CD4-positive, alpha-beta T cell (primary cell): ENCODE data around the gene KIF4B. TPM values are rescaled to one million over a fixed set of nuclear protein-coding genes. Genes with fewer than 3 reads are reported as not detected.

Experiments
- ATAC-seq: fragments of 200-7000 bp; cut with Tn5 transposase; one replicate; pipeline ENCODE4 v1.10.0; 2022; ENCODE audit warnings: mild to moderate bottlenecking; ENCODE audit not compliant: poor library complexity
- CTCF ChIA-PET: fragments of 350-600 bp; sonication (Branson Sonifier 250); formaldehyde crosslinking; loops from one replicate; lab custom pipeline; 2021; ENCODE audit warnings: antibody characterized with exemption, inconsistent platforms; lab: Charles Lee
- POLR2A ChIA-PET: fragments of 350-600 bp; sonication (Branson Sonifier 250); formaldehyde crosslinking; loops from one replicate; lab custom pipeline; 2021; ENCODE audit warnings: antibody characterized with exemption, inconsistent platforms; lab: Charles Lee
- DNase-seq, 14 experiments: peaks; one replicate each; pipeline ENCODE4 v3.0.0-alpha.2; 2013 to 2020; ENCODE audit warnings: mixed read lengths in 2 of 14
- H3K27ac ChIP-seq, 2 donors: one replicate each; pipeline versions ENCODE4 v1.5.1 to v1.7.0; 2013; ENCODE audit warnings: low read length in 2 of 2, low read depth in 1 of 2, mild to moderate bottlenecking in 1 of 2
- H3K27me3 ChIP-seq, 2 experiments: 1 replicate in 1 of 2; 2 replicates in 1 of 2; pipeline versions ENCODE4 v1.6.1 to v1.7.0; 2013; ENCODE audit warnings: low read length in 2 of 2, control low read depth in 1 of 2, mild to moderate bottlenecking in 1 of 2, moderate library complexity in 1 of 2; ENCODE audit not compliant: insufficient read depth in 2 of 2, control insufficient read depth in 1 of 2
- H3K36me3 ChIP-seq: one replicate; pipeline ENCODE4 v1.6.1; 2013; ENCODE audit warnings: low read length, control low read depth; ENCODE audit not compliant: insufficient read depth
- H3K4me1 ChIP-seq: one replicate; pipeline ENCODE4 v1.6.1; 2013; ENCODE audit warnings: low read length, control low read depth; ENCODE audit not compliant: insufficient read depth
- H3K4me3 ChIP-seq: one replicate; pipeline ENCODE4 v1.5.1; 2013; ENCODE audit warnings: mild to moderate bottlenecking, low read length, moderate library complexity
- H3K9me3 ChIP-seq, 2 experiments: 1 replicate in 1 of 2; 2 replicates in 1 of 2; pipeline versions ENCODE4 v1.6.1 to v1.7.0; 2013; ENCODE audit warnings: low read length in 2 of 2, mild to moderate bottlenecking in 2 of 2, control low read depth in 1 of 2, moderate library complexity in 1 of 2; ENCODE audit not compliant: control insufficient read depth in 1 of 2, insufficient read depth in 1 of 2
- H3K27ac Mint-ChIP-seq: one replicate; pipeline ENCODE4 v1.8.0; 2020; ENCODE audit warnings: mixed read lengths
- H3K27me3 Mint-ChIP-seq: one replicate; pipeline ENCODE4 v1.8.0; 2021; ENCODE audit warnings: mixed read lengths
- H3K36me3 Mint-ChIP-seq: one replicate; pipeline ENCODE4 v1.8.0; 2021; ENCODE audit warnings: low read depth, mixed read lengths
- H3K4me1 Mint-ChIP-seq: one replicate; pipeline ENCODE4 v1.8.0; 2021; ENCODE audit warnings: low read depth, mixed read lengths
- H3K4me3 Mint-ChIP-seq: one replicate; pipeline ENCODE4 v1.8.0; 2020; ENCODE audit warnings: mild to moderate bottlenecking, mixed read lengths
- H3K9me3 Mint-ChIP-seq: one replicate; pipeline ENCODE4 v1.8.0; 2020; ENCODE audit warnings: mixed read lengths
- intact Hi-C, 2 experiments: fragments of 100-400 bp; cut with DNase I in 1 of 2; cut with micrococcal nuclease in 1 of 2; formaldehyde crosslinking; loops; one replicate each; pipeline versions ENCODE4 v1.15.1 to v1.9.0; 2023 to 2025; cut with DNase I, micrococcal nuclease
- total RNA-seq, 174 experiments: library from RNA in 2 of 174; stranded (reverse) in 2 of 174; gene quantifications; one replicate each; pipeline ENCODE4 v1.2.3 and lab custom pipeline; 2021 to 2026
- TF ChIP-seq, protein P1 (sequence below): fragments of 200-600 bp; IDR thresholded peaks from one replicate; pipeline ENCODE4 v1.8.0; 2022; ENCODE audit warnings: antibody characterized with exemption, mild to moderate bottlenecking

The KIF4B gene
- total RNA-seq, 2 experiments from 2014 or later: not detected

DNA sequence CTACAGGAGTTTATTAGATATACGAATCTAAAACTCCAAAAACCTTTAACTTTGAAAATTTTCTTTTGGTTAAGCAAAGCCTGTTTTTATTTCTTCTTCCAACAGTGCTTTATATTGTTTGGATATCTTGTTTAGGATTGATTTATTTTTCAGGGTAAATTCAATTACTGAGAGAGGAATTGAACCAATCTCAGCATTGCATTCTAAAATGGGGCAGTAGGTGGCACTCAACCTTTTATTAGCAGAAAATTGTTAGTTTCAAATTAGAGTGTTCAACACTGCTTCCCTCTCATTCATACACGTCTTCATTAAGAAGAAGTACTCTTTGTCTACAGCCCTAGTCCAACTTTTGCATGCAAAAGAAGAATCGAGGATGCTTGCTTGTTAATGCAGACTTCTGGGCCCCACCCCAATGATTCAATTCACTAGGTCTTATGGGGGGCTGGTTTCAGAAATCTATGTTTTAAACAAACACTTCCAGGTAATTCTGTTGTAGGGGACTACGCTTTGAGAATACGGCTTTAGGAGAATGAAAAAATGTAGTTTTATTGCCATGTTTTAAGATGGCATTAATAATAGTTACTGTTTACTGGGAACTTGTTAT lies 46.0 kb upstream of the KIF4B start:
- Histone ChIP-seq H3K27ac (no peak overlapping the region), H3K4me1 (no peaks in the 10 kb centered on the region), H3K4me3 (no peak overlapping the region), H3K27me3 (no peaks in the 10 kb centered on the region), H3K36me3 (peaks cover 55% of the 10 kb centered on the region), H3K9me3 (no peaks in the 10 kb centered on the region)
- TF ChIP-seq, protein P1, sequence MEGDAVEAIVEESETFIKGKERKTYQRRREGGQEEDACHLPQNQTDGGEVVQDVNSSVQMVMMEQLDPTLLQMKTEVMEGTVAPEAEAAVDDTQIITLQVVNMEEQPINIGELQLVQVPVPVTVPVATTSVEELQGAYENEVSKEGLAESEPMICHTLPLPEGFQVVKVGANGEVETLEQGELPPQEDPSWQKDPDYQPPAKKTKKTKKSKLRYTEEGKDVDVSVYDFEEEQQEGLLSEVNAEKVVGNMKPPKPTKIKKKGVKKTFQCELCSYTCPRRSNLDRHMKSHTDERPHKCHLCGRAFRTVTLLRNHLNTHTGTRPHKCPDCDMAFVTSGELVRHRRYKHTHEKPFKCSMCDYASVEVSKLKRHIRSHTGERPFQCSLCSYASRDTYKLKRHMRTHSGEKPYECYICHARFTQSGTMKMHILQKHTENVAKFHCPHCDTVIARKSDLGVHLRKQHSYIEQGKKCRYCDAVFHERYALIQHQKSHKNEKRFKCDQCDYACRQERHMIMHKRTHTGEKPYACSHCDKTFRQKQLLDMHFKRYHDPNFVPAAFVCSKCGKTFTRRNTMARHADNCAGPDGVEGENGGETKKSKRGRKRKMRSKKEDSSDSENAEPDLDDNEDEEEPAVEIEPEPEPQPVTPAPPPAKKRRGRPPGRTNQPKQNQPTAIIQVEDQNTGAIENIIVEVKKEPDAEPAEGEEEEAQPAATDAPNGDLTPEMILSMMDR: peak; percentile 34
- no peaks in the 10 kb centered on the region for H3K9me3 Mint-ChIP-seq
- no peaks in the 10 kb centered on the region for H3K4me1 Mint-ChIP-seq
- H3K27me3 Mint-ChIP-seq: no peaks in the 10 kb centered on the region
- H3K4me3 Mint-ChIP-seq: no peak overlapping the region
- intact Hi-C loops: no loop called here
- no peak for DNase-seq
- CTCF ChIA-PET: no interaction called here
- H3K36me3 Mint-ChIP-seq: peaks cover 75% of the 10 kb centered on the region
- POLR2A ChIA-PET: no interaction called here
- no peak for ATAC-seq
- no peak overlapping the region for H3K27ac Mint-ChIP-seq

DNA sequence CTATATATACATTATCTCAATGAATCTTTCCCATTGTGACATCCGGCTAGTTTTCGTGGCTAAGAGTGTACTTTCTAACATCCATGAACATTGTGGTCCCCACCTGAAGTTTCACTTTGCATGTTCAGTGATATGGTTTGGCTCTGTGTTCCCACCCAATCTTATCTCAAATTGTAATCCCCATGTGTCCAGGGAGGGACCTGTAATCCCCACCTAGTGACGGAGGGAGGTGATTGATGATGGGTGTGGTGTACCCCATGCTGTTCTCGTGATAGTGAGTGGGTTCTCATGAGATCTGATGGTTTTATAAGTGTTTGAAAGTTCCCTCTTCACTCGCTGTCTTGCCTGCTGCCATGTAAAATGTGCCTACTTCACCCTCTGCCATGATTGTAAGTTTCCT lies 44.6 kb upstream of the KIF4B start:
- intact Hi-C loops: no loop called here
- peaks cover 61% of the 10 kb centered on the region for H3K36me3 Mint-ChIP-seq

DNA sequence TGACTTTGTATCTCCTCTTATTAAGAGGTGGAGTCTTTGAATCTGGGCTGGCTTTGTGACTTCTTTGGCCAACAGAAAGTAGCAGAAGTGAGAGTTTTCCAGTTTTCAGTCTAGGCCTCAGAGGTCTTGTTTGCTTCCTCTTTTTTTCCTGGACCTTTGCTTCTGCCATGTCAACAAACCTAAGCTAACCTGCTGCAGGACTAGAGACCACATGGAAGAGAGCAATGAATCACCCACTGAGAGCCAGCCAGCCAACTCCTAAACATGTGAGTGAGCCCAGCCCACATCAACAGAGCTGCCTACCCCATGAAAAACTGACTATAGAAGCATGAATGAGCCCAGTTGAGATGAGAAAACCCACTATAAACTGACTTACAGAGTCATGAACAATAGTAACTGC lies 42.8 kb upstream of the KIF4B start:
- H3K9me3 Mint-ChIP-seq: no peaks in the 10 kb centered on the region
- peaks cover 0 to 1% of the 10 kb centered on the region in 2 experiments for H3K9me3 ChIP-seq
- no peaks in the 10 kb centered on the region for H3K27me3 Mint-ChIP-seq
- ChIA-PET POLR2A (no interaction called here), CTCF (no interaction called here)
- H3K4me3 ChIP-seq: no peak overlapping the region
- H3K27ac Mint-ChIP-seq: no peak overlapping the region
- no peaks in the 10 kb centered on the region for H3K4me1 Mint-ChIP-seq
- ATAC-seq (no peak), DNase-seq (no peak)
- peaks cover 44% of the 10 kb centered on the region for H3K36me3 Mint-ChIP-seq
- H3K36me3 ChIP-seq: peaks cover 36% of the 10 kb centered on the region
- H3K27ac ChIP-seq: no peak overlapping the region
- no peak overlapping the region for H3K4me3 Mint-ChIP-seq
- TF ChIP-seq, protein P1: no peak
- intact Hi-C loops: no loop called here
- no peaks in the 10 kb centered on the region for H3K27me3 ChIP-seq
- no peaks in the 10 kb centered on the region for H3K4me1 ChIP-seq

More for the DNA sequence above, 44.6 kb upstream of the KIF4B start:
- Histone ChIP-seq H3K4me1 (no peaks in the 10 kb centered on the region), H3K27ac (no peak overlapping the region), H3K27me3 (no peaks in the 10 kb centered on the region), H3K36me3 (peaks cover 44% of the 10 kb centered on the region), H3K9me3 (no peaks in the 10 kb centered on the region), H3K4me3 (no peak overlapping the region)
- Mint-ChIP-seq H3K4me1 (no peaks in the 10 kb centered on the region), H3K27me3 (no peaks in the 10 kb centered on the region), H3K27ac (no peak overlapping the region), H3K4me3 (no peak overlapping the region), H3K9me3 (no peaks in the 10 kb centered on the region)
- no peak for ATAC-seq
- DNase-seq: no peak
- ChIA-PET CTCF (no interaction called here), POLR2A (no interaction called here)
- TF ChIP-seq, protein P1: no peak
